Duodenal mucosa (tissue), 2 donors: ENCODE data around the gene NCAPD3.
"Not testable (repeated sequence)": the region's sequence is repeated elsewhere in the genome, so short reads cannot be mapped to it uniquely, and the experiment has no call there.

Experiments
- H3K27ac ChIP-seq: one replicate; pipeline ENCODE4 v1.7.0; 2013; ENCODE audit warnings: low read depth, low read length
- H3K27me3 ChIP-seq, 2 donors: one replicate each; pipeline ENCODE4 v1.7.0; 2013; ENCODE audit warnings: low read length in 2 of 2, control low read depth in 1 of 2; ENCODE audit not compliant: insufficient read depth in 2 of 2, control insufficient read depth in 1 of 2
- H3K36me3 ChIP-seq, 2 donors: one replicate each; pipeline ENCODE4 v1.7.0; 2013; ENCODE audit warnings: low read length in 2 of 2, control low read depth in 1 of 2; ENCODE audit not compliant: insufficient read depth in 2 of 2, control insufficient read depth in 1 of 2
- H3K4me1 ChIP-seq, 2 donors: one replicate each; pipeline ENCODE4 v1.7.0; 2013; ENCODE audit warnings: low read length in 2 of 2, control low read depth in 1 of 2; ENCODE audit not compliant: insufficient read depth in 2 of 2, control insufficient read depth in 1 of 2
- H3K4me3 ChIP-seq, 2 donors: one replicate each; pipeline ENCODE4 v1.7.0; 2013; ENCODE audit warnings: low read length in 2 of 2, low read depth in 1 of 2
- H3K9ac ChIP-seq, 2 donors: one replicate each; pipeline ENCODE4 v1.7.0; 2013; ENCODE audit warnings: low read length in 2 of 2, low read depth in 1 of 2
- H3K9me3 ChIP-seq, 2 donors: one replicate each; pipeline ENCODE4 v1.7.0; 2013; ENCODE audit warnings: low read length in 2 of 2, control low read depth in 1 of 2; ENCODE audit not compliant: control insufficient read depth in 1 of 2

The NCAPD3 gene

GRCh38 chr11:134199531-134199930, 24.2 kb downstream of the NCAPD3 start:
- no peak overlapping the region for H3K27ac ChIP-seq
- H3K36me3 ChIP-seq: peaks cover 11 to 48% of the 10 kb centered on the region in 2 donors
- H3K9me3 ChIP-seq: no peaks in the 10 kb centered on the region
- no peak overlapping the region for H3K9ac ChIP-seq
- no peak overlapping the region for H3K4me3 ChIP-seq
- no peaks in the 10 kb centered on the region for H3K27me3 ChIP-seq
- H3K4me1 ChIP-seq: no peaks in the 10 kb centered on the region

- Histone ChIP-seq H3K36me3 (peaks cover 22 to 46% of the 10 kb centered on the region in 2 donors), H3K27me3 (no peaks in the 10 kb centered on the region), H3K4me1 (no peaks in the 10 kb centered on the region), H3K9me3 (no peaks in the 10 kb centered on the region), H3K4me3 (no peak overlapping the region), H3K27ac (no peak overlapping the region), H3K9ac (no peak overlapping the region)
These were observed 27.0 kb downstream of the NCAPD3 start for GRCh38 chr11:134196756-134197155.

- H3K27ac ChIP-seq, H3K9me3 ChIP-seq, H3K4me1 ChIP-seq, H3K4me3 ChIP-seq, H3K27me3 ChIP-seq, H3K9ac ChIP-seq: not testable (repeated sequence)
- peaks cover 21 to 54% of the 10 kb centered on the region in 2 donors for H3K36me3 ChIP-seq
These were observed 35.7 kb downstream of the NCAPD3 start for GRCh38 chr11:134188092-134188491.

GRCh38 chr11:134181707-134182106, 42.1 kb downstream of the NCAPD3 start:
- Histone ChIP-seq H3K9me3 (no peaks in the 10 kb centered on the region), H3K4me3 (no peak overlapping the region), H3K27me3 (no peaks in the 10 kb centered on the region), H3K36me3 (peaks cover 14 to 48% of the 10 kb centered on the region in 2 donors), H3K27ac (no peak overlapping the region), H3K9ac (no peak overlapping the region), H3K4me1 (no peaks in the 10 kb centered on the region)

GRCh38 chr11:134178032-134178674, 45.6 kb downstream of the NCAPD3 start:
- H3K27me3 ChIP-seq: no peaks in the 10 kb centered on the region

GRCh38 chr11:134176284-134176683, 47.5 kb downstream of the NCAPD3 start:
- no peaks in the 10 kb centered on the region for H3K27me3 ChIP-seq
- H3K4me1 ChIP-seq: no peaks in the 10 kb centered on the region
- no peaks in the 10 kb centered on the region for H3K9me3 ChIP-seq
- no peak overlapping the region for H3K4me3 ChIP-seq
- no peak overlapping the region for H3K27ac ChIP-seq
- H3K9ac ChIP-seq: no peak overlapping the region
- H3K36me3 ChIP-seq: peaks cover 20 to 58% of the 10 kb centered on the region in 2 donors

More at GRCh38 chr11:134178032-134178674, 45.6 kb downstream of the NCAPD3 start:
- H3K4me1 ChIP-seq: no peaks in the 10 kb centered on the region
- no peaks in the 10 kb centered on the region for H3K9me3 ChIP-seq
- H3K4me3 ChIP-seq: no peak overlapping the region
- no peak overlapping the region for H3K9ac ChIP-seq
- H3K36me3 ChIP-seq: peaks cover 20 to 51% of the 10 kb centered on the region in 2 donors
- no peak overlapping the region for H3K27ac ChIP-seq

GRCh38 chr11:134173296-134173695, 50.5 kb downstream of the NCAPD3 start:
- Histone ChIP-seq H3K4me1 (no peaks in the 10 kb centered on the region), H3K27ac (no peak overlapping the region), H3K4me3 (no peak overlapping the region), H3K36me3 (peaks cover 21 to 60% of the 10 kb centered on the region in 2 donors), H3K9ac (no peak overlapping the region), H3K27me3 (no peaks in the 10 kb centered on the region), H3K9me3 (no peaks in the 10 kb centered on the region)

GRCh38 chr11:134171951-134172350, 51.8 kb downstream of the NCAPD3 start:
- Histone ChIP-seq H3K27ac (no peak overlapping the region), H3K9ac (no peak overlapping the region), H3K36me3 (peaks cover 20 to 60% of the 10 kb centered on the region in 2 donors)

GRCh38 chr11:134170919-134171281, 52.9 kb downstream of the NCAPD3 start:
- Histone ChIP-seq H3K9ac (no peak overlapping the region), H3K4me1 (no peaks in the 10 kb centered on the region), H3K27me3 (no peaks in the 10 kb centered on the region), H3K4me3 (no peak overlapping the region), H3K27ac (no peak overlapping the region), H3K36me3 (peaks cover 12 to 50% of the 10 kb centered on the region in 2 donors), H3K9me3 (no peaks in the 10 kb centered on the region)

More at GRCh38 chr11:134171951-134172350, 51.8 kb downstream of the NCAPD3 start:
- no peak overlapping the region for H3K4me3 ChIP-seq
- H3K27me3 ChIP-seq: no peaks in the 10 kb centered on the region
- no peaks in the 10 kb centered on the region for H3K9me3 ChIP-seq
- H3K4me1 ChIP-seq: no peaks in the 10 kb centered on the region

GRCh38 chr11:134170177-134170918, 53.4 kb downstream of the NCAPD3 start:
- no peak overlapping the region for H3K27ac ChIP-seq
- H3K36me3 ChIP-seq: peaks cover 13 to 51% of the 10 kb centered on the region in 2 donors
- H3K4me1 ChIP-seq: no peaks in the 10 kb centered on the region
- no peak overlapping the region for H3K4me3 ChIP-seq
- no peaks in the 10 kb centered on the region for H3K9me3 ChIP-seq
- H3K9ac ChIP-seq: no peak overlapping the region
- no peaks in the 10 kb centered on the region for H3K27me3 ChIP-seq
